Esophagus squamous epithelium (tissue), 5 donors: ENCODE measurements around the gene GPBP1L1. TPM values are rescaled to one million over a fixed set of nuclear protein-coding genes. Genes with fewer than 3 reads are reported as not detected.
"Not testable (repeated sequence)": the region's sequence is repeated elsewhere in the genome, so short reads cannot be mapped to it uniquely, and the experiment has no call there.

Experiments used
- DNase-seq: peaks from one replicate; lab custom pipeline; 2025; lab: John Stamatoyannopoulos, UW
- H3K27ac ChIP-seq, 4 donors: fragments of 200-600 bp; sonication (generic); one replicate each; pipeline ENCODE4 v1.5.1; 2016 to 2019; ENCODE audit warnings: mild to moderate bottlenecking in 1 of 4
- H3K27me3 ChIP-seq, 4 donors: fragments of 200-600 bp; sonication (generic); 1 replicate in 3 of 4; 2 replicates in 1 of 4; pipeline versions ENCODE4 v1.5.1 to v1.6.0; 2017 to 2021; ENCODE audit warnings: antibody characterized with exemption in 1 of 4
- H3K36me3 ChIP-seq, 3 donors: fragments of 200-600 bp; sonication (generic); one replicate each; pipeline ENCODE4 v1.5.1; 2016 to 2019
- H3K4me1 ChIP-seq, 3 donors: fragments of 200-600 bp; sonication (generic); one replicate each; pipeline ENCODE4 v1.5.1; 2017 to 2019
- H3K4me3 ChIP-seq, 4 donors: fragments of 200-600 bp; sonication (generic); 1 replicate in 3 of 4; 2 replicates in 1 of 4; pipeline ENCODE4 v1.5.1; 2016 to 2019; ENCODE audit warnings: mild to moderate bottlenecking in 2 of 4, moderate library complexity in 1 of 4
- H3K9me3 ChIP-seq, 3 donors: fragments of 200-600 bp; sonication (generic); one replicate each; pipeline ENCODE4 v1.5.1; 2016 to 2019
- POLR2A ChIP-seq, 4 donors: fragments of 450-650 bp; IDR thresholded peaks; one replicate each; pipeline ENCODE4 v1.6.1; 2017; ENCODE audit warnings: antibody characterized with exemption in 4 of 4, mild to moderate bottlenecking in 4 of 4, moderate library complexity in 3 of 4
- WGBS, 2 donors: methylation state at CpG; one replicate each; pipeline ENCODE4 v1.1.5; 2018; 5-methylcytosine and 5-hydroxymethylcytosine counted together
- intact Hi-C: fragments of 100-400 bp; cut with DNase I; formaldehyde crosslinking; loops from one replicate; pipeline ENCODE4 v1.15.0; 2022
- total RNA-seq, 4 donors: library from RNA; depleted of rRNA; stranded (reverse); fragments of >200 nt; gene quantifications; one replicate each; pipeline ENCODE4 v1.1.0, GENCODE V29; 2016
- TF ChIP-seq, protein P1 (sequence below), 6 experiments: fragments of 450-650 bp in 4 of 6; fragments of 200-600 bp in 2 of 6; sonication (generic) in 2 of 6; IDR thresholded peaks; one replicate each; pipeline ENCODE4 v1.5.1; 2016 to 2019; ENCODE audit warnings: antibody characterized with exemption in 6 of 6, mild to moderate bottlenecking in 4 of 6, moderate library complexity in 4 of 6
- donor health status: DM: yes; HTN: yes; CAD: no.

GPBP1L1 gene, protein sequence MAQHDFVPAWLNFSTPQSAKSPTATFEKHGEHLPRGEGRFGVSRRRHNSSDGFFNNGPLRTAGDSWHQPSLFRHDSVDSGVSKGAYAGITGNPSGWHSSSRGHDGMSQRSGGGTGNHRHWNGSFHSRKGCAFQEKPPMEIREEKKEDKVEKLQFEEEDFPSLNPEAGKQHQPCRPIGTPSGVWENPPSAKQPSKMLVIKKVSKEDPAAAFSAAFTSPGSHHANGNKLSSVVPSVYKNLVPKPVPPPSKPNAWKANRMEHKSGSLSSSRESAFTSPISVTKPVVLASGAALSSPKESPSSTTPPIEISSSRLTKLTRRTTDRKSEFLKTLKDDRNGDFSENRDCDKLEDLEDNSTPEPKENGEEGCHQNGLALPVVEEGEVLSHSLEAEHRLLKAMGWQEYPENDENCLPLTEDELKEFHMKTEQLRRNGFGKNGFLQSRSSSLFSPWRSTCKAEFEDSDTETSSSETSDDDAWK
- 100 to 1,000 TPM in 2 of 4 donors, 10 to 100 TPM in 2; 67.3 to 139 (median 97.7) TPM for total RNA-seq

DNA sequence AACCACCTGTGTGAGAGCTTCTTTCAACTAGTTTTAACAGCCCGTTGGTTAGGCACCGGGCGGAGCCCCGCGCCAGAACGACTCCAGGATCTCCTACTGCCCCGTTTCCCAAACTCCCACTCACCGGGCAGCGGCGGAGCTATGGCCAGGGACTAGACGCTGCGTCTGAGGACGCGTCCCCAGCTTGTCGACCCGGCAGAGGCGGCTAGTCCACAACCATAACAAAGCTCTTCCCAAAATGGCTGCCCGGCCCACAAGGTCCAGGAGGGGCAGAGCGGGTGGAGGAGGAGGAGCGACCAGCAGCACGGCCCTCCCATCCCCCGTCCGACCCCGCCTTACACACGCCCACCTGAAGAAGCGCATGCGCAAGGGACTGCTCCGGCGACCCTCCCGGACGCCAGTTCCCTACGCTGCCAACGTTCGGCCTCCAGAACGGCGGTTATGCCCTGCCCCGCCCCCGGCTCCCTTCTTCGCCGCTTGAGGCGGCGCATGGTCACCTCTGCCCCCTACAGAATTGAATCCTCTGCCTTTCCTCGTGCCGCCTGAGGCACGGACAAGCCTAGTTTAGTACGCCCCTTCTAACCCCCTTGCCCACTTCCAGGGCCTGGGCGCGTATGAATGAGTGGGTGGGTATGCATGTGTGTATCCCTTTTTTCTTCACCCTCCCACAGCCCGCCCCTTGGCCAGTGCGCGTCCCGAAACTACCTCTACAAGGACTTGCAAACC is at the start of gene GPBP1L1:
Gene GPBP1L1 (minus strand): TSS at position 246 of the 726 bp plus-strand sequence. CDS start 27,446 bp downstream, outside the sequence.
- peak within 1 kb of the TSS; percentile 84 to 88 (median 86) for H3K4me3 ChIP-seq
- WGBS, 2 donors = 0 to 2% methylated on average over 24 to 29 of the region's 52 CpGs
- H3K9me3 ChIP-seq = no peaks in the 10 kb centered on the region
- peaks cover 21 to 63% (median 31%) of the 10 kb centered on the region in 3 donors for H3K4me1 ChIP-seq
- H3K36me3 ChIP-seq = peaks cover 0 to 19% (median 4%) of the 10 kb centered on the region in 3 donors
- H3K27me3 ChIP-seq = no peaks in the 10 kb centered on the region
- peak in 3 of 4 donors; percentile 30 to 83 (median 64) for TF ChIP-seq POLR2A (IDR thresholded peaks at IDR 0.05)
- TF ChIP-seq, protein P1, sequence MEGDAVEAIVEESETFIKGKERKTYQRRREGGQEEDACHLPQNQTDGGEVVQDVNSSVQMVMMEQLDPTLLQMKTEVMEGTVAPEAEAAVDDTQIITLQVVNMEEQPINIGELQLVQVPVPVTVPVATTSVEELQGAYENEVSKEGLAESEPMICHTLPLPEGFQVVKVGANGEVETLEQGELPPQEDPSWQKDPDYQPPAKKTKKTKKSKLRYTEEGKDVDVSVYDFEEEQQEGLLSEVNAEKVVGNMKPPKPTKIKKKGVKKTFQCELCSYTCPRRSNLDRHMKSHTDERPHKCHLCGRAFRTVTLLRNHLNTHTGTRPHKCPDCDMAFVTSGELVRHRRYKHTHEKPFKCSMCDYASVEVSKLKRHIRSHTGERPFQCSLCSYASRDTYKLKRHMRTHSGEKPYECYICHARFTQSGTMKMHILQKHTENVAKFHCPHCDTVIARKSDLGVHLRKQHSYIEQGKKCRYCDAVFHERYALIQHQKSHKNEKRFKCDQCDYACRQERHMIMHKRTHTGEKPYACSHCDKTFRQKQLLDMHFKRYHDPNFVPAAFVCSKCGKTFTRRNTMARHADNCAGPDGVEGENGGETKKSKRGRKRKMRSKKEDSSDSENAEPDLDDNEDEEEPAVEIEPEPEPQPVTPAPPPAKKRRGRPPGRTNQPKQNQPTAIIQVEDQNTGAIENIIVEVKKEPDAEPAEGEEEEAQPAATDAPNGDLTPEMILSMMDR (IDR thresholded peaks at IDR 0.05) = peak in 1 of 6 experiments; percentile 8
- H3K27ac ChIP-seq = peak within 1 kb of the TSS; percentile 96 to 99 (median 98)
- DNase-seq = peak; percentile 87
- intact Hi-C loops = no loop called here

DNA sequence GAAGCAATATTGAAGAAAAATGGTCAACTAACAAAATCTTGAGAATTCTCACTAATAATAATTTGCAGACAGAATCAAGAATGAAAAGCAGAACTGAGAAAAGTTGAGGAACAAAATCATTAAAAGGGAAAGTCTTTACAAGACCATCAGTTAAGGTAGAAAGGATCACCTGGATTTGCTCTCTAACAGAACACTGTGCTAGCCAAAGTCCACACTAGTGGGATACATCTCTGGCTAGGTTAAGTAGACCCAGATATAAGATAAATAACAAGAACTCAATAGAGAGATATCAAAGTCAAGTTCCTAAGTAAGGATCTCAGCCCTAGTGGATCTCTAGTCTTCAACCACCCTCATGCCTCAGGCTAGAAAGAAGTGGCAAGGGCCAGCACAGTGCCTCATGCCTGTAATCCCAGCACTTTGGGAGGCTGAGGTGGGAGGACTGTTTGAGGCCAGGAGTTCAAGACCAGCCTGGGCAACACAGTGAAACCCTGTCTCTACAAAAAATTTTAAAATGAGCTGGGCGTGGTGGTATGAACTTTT is 44.5 kb upstream of the GPBP1L1 start:
- TF ChIP-seq, protein P1 (IDR thresholded peaks at IDR 0.05) = no peak
- TF ChIP-seq POLR2A (IDR thresholded peaks at IDR 0.05) = no peak
- intact Hi-C loops = no loop called here
- DNase-seq = no peak
- H3K36me3 ChIP-seq = peaks cover 0 to 30% (median 0%) of the 10 kb centered on the region in 3 donors
- H3K4me1 ChIP-seq = peaks cover 0 to 23% (median 0%) of the 10 kb centered on the region in 3 donors
- peak overlapping the region in 1 of 4 donors; percentile 15 for H3K27ac ChIP-seq
- 89 to 100% methylated on average over 1 of the region's 1 CpG for WGBS, 2 donors
- H3K27me3 ChIP-seq = no peaks in the 10 kb centered on the region
- no peaks in the 10 kb centered on the region for H3K9me3 ChIP-seq
- H3K4me3 ChIP-seq = no peak overlapping the region

DNA sequence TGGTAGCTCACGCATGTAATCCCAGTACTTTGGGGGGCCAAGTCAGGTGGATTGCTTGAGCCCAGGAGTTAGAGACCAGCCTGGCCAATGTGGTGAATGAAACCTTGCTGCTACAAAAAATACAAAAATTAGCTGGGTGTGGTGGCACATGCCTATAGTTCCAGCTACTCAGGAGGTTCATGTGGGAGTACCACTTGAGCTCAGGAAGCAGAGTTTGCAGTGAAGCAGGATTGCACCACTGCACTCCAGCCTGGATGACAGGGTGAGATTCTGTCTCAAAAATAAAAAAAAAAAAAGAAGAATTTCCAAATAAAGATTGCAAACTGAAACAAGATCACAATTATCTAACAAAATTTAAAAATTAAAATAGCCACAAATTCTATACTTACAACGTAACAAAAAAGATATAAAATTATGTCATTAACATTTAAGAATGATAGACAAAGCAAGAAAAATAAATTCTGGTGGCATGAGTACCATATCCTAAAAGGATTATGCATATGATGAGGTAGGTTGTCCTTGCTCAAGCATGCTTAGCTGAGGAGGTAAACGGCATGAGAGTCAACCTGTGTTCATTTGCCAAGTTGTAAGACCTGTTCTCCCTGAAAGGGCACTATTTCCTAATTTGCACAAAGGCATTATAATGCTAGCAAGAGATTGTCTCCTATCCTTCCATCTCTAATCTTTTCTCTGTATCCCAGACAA is 43.9 kb upstream of the GPBP1L1 start:
- Histone ChIP-seq H3K27ac (no peak overlapping the region), H3K36me3 (peaks cover 0 to 30% (median 0%) of the 10 kb centered on the region in 3 donors), H3K4me3 (no peak overlapping the region), H3K4me1 (peaks cover 0 to 23% (median 0%) of the 10 kb centered on the region in 3 donors), H3K9me3 (no peaks in the 10 kb centered on the region), H3K27me3 (no peaks in the 10 kb centered on the region)
- 51 to 67% methylated on average over 3 of the region's 3 CpGs for WGBS, 2 donors
- intact Hi-C loops = no loop called here
- DNase-seq = no peak
- TF ChIP-seq, protein P1 (IDR thresholded peaks at IDR 0.05) = no peak

DNA sequence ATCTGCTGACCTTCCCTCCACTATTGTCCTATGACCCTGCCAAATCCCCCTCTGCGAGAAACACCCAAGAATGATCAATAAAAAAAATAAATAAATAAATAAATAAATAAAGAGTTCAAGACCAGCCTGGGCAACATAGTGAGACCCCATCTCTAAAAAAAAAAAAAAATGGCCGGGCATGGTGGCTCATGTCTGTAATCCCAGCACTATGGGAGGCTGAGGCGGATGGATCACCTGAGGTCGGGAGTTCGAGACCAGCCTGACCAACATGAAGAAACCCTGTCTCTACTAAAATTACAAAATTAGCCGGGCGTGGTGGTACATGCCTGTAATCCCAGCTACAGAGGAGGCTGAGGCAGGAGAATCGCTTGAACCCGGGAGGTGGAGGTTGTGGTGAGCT is 39.7 kb upstream of the GPBP1L1 start:
- WGBS, 2 donors = 94 to 98% methylated on average over 8 of the region's 9 CpGs
- peaks cover 0 to 13% (median 0%) of the 10 kb centered on the region in 3 donors for H3K4me1 ChIP-seq
- peaks cover 0 to 45% (median 0%) of the 10 kb centered on the region in 3 donors for H3K36me3 ChIP-seq
- intact Hi-C loops, H3K9me3 ChIP-seq, DNase-seq, H3K27ac ChIP-seq, H3K27me3 ChIP-seq, H3K4me3 ChIP-seq: not testable (repeated sequence)
